ENCODE data around the gene CRMP1. TPM values are rescaled to one million over a fixed set of nuclear protein-coding genes. Genes with fewer than 3 reads are reported as not detected.

CRMP1 gene
- total RNA-seq, 1 experiment from 2014 or later, result not detected

GRCh38 chr4:5930456-5930855 lies 37.6 kb upstream of the CRMP1 start:
- no peak for TF ChIP-seq CTCF (IDR thresholded peaks at IDR 0.05; ENCODE audit: unreplicated experiment)
- POLR2A ChIA-PET, result no interaction called here
- Mint-ChIP-seq H3K27me3 (ENCODE audit: insufficient read depth, unreplicated experiment) (no peaks in the 10 kb centered on the region), H3K36me3 (ENCODE audit: insufficient read depth, unreplicated experiment) (no peaks in the 10 kb centered on the region), H3K9me3 (ENCODE audit: unreplicated experiment) (peaks cover 13% of the 10 kb centered on the region), H3K27ac (ENCODE audit: low read depth, unreplicated experiment) (no peak overlapping the region), H3K4me3 (ENCODE audit: unreplicated experiment) (no peak overlapping the region), H3K4me1 (ENCODE audit: insufficient read depth, unreplicated experiment) (no peaks in the 10 kb centered on the region)
- DNase-seq (ENCODE audit: unreplicated experiment), result no peak
- no TSS peak for BruUV-seq (replicated peaks)
- intact Hi-C loops (cut with micrococcal nuclease), result no loop called here
- CTCF ChIA-PET, result interaction anchor here (0.6 kb wide), 1 partner anchor 117 kb away, joined by 5 read pairs; no protein-coding TSS in a partner anchor

GRCh38 chr4:5928844-5929420 lies 36.0 kb upstream of the CRMP1 start:
- H3K9me3 Mint-ChIP-seq (ENCODE audit: unreplicated experiment), result peaks cover 11% of the 10 kb centered on the region
- ChIA-PET POLR2A (interaction anchor here (0.7 kb wide), 1 partner anchor 28 kb away, joined by 3 read pairs; no protein-coding TSS in a partner anchor), CTCF (no interaction called here)
- no TSS peak for BruUV-seq (replicated peaks)
- no peaks in the 10 kb centered on the region for H3K27me3 Mint-ChIP-seq (ENCODE audit: insufficient read depth, unreplicated experiment)
- TF ChIP-seq CTCF (IDR thresholded peaks at IDR 0.05; ENCODE audit: unreplicated experiment), result no peak
- H3K4me1 Mint-ChIP-seq (ENCODE audit: insufficient read depth, unreplicated experiment), result no peaks in the 10 kb centered on the region
- no peaks in the 10 kb centered on the region for H3K36me3 Mint-ChIP-seq (ENCODE audit: insufficient read depth, unreplicated experiment)
- DNase-seq (ENCODE audit: unreplicated experiment), result no peak
- no peak overlapping the region for H3K4me3 Mint-ChIP-seq (ENCODE audit: unreplicated experiment)
- intact Hi-C loops (cut with micrococcal nuclease), result no loop called here
- no peak overlapping the region for H3K27ac Mint-ChIP-seq (ENCODE audit: low read depth, unreplicated experiment)

GRCh38 chr4:5928274-5928673 lies 35.4 kb upstream of the CRMP1 start:
- Mint-ChIP-seq H3K27ac (ENCODE audit: low read depth, unreplicated experiment) (no peak overlapping the region), H3K36me3 (ENCODE audit: insufficient read depth, unreplicated experiment) (no peaks in the 10 kb centered on the region), H3K27me3 (ENCODE audit: insufficient read depth, unreplicated experiment) (no peaks in the 10 kb centered on the region), H3K4me3 (ENCODE audit: unreplicated experiment) (no peak overlapping the region), H3K9me3 (ENCODE audit: unreplicated experiment) (peaks cover 7% of the 10 kb centered on the region), H3K4me1 (ENCODE audit: insufficient read depth, unreplicated experiment) (no peaks in the 10 kb centered on the region)
- ChIA-PET POLR2A (interaction anchor here (0.6 to 0.7 kb wide), 3 partner anchors 28 to 890 kb away, joined by 3 read pairs; no protein-coding TSS in a partner anchor), CTCF (no interaction called here)
- no peak for DNase-seq (ENCODE audit: unreplicated experiment)
- no TSS peak for BruUV-seq (replicated peaks)
- intact Hi-C loops (cut with micrococcal nuclease), result no loop called here
- no peak for TF ChIP-seq CTCF (IDR thresholded peaks at IDR 0.05; ENCODE audit: unreplicated experiment)

- Mint-ChIP-seq H3K27me3 (ENCODE audit: insufficient read depth, unreplicated experiment) (no peaks in the 10 kb centered on the region), H3K9me3 (ENCODE audit: unreplicated experiment) (peaks cover 9% of the 10 kb centered on the region), H3K4me1 (ENCODE audit: insufficient read depth, unreplicated experiment) (no peaks in the 10 kb centered on the region), H3K27ac (ENCODE audit: low read depth, unreplicated experiment) (no peak overlapping the region), H3K36me3 (ENCODE audit: insufficient read depth, unreplicated experiment) (no peaks in the 10 kb centered on the region), H3K4me3 (ENCODE audit: unreplicated experiment) (no peak overlapping the region)
- no peak for TF ChIP-seq CTCF (IDR thresholded peaks at IDR 0.05; ENCODE audit: unreplicated experiment)
- no peak for DNase-seq (ENCODE audit: unreplicated experiment)
- POLR2A ChIA-PET, result interaction anchor here (0.7 kb wide), 1 partner anchor 889 kb away, joined by 3 read pairs; no protein-coding TSS in a partner anchor
- CTCF ChIA-PET, result no interaction called here
- intact Hi-C loops (cut with micrococcal nuclease), result no loop called here
- no TSS peak for BruUV-seq (replicated peaks)
These were observed 34.9 kb upstream of the CRMP1 start for GRCh38 chr4:5927747-5928146.

All from MCF 10A (cell line).